NK-92 treated with Interleukin-12 subunit alpha and Interleukin-12 subunit beta, amount 100 ng/mL, for 24 hours (cell line): ENCODE data around the gene FCER2.

Experiments used
- DNase-seq: peaks from one replicate; lab custom pipeline; 2025; lab: John Stamatoyannopoulos, UW

The FCER2 gene

GRCh38 chr19:7732045-7732444 lies 30.1 kb upstream of the FCER2 start, which contains the start of gene CLEC4G:
Gene CLEC4G (minus strand): TSS chr19:7732110. CDS start chr19:7732102, 8 bp downstream.
- no peak for DNase-seq

- no peak for DNase-seq
Measured at GRCh38 chr19:7731615-7732014, 29.7 kb upstream of the FCER2 start.

- no peak for DNase-seq
Measured at GRCh38 chr19:7731218-7731595, 29.3 kb upstream of the FCER2 start.

GRCh38 chr19:7730286-7731217 lies 28.6 kb upstream of the FCER2 start:
- no peak for DNase-seq

DNA sequence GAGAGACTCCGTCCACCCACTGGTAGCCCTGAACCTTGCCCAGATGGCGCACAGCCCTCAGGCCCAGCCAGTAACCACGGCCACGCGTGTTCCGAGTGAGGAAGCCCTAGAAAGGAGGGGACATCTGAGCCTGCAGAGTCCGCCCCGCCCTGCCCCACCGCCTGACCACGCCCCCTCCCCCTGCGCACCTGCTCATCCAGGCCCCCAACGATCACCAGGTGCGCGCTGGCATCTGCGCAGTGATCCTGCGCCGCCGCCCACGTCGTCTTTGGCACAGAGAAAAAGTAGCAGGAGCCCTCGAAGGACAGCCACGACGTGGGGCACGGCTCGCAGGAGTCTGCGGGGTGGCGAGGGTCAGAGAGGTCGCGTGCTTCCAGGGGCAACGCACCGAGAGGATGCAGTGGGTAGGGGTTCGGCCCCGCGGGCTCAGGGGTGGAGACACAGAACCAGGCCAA lies 27.9 kb upstream of the FCER2 start:
- DNase-seq, result no peak

DNA sequence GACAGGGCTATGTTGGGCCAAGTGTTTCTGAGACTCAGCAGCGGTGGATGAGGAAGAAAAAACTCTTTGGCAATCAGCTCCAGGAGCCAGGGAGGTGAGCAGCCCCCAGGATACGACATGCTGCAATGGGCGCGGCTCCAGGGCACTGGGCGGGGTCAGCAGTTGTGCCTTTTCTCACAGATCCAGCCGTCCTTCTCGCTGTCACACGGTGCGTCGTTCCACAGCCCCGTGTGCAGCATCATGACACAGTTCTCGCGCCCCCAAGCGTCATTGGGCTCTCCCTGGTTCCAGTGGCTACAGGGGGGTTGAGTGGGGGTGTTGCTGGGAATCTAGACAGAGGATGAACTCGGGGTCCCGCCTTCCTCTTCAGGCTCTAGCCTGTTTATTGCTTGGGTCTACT lies 27.3 kb upstream of the FCER2 start:
- no peak for DNase-seq

GRCh38 chr19:7725791-7726190 lies 23.9 kb upstream of the FCER2 start:
- DNase-seq, result no peak

DNA sequence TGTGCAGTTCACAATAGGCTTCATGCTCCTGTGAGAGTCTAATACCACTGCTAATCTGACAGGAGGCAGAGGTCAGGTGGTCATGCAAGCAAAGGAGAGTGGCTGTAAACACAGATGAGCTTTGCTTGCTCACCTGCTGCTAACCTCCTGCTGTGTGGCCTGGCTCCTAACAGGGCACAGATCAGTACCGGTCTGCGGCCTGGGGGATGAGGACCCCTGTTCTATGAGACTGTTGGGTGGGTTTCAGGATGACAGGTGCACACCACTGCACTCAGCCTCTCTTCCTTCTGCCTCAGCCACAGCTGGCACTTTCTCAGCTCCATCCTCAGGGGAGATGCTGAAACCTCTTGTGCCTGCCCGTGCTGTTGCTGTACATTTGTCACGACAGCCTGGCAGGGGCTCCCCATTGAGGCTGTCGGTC lies 20.3 kb upstream of the FCER2 start:
- DNase-seq, result no peak

- no peak for DNase-seq
Measured at GRCh38 chr19:7720351-7720750, 18.4 kb upstream of the FCER2 start.

DNA sequence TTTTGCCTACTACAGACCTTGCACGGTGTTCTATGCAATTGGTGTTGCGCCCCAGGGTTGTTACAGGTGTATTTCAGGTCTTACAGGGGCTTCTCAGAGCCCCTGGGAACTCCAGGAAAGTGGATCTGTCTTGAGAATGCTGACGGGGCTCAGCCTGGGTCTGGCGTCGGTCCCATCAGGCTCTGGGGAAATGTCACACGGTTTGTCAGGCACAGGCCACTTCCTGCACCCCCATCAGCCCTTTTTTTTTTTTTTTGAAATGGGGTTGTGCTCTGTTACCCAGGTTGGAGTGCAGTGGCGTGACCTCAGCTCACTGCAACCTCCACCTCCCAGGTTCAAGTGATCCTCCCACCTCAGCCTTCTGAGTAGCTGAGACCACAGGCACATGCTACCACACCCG lies 16.7 kb upstream of the FCER2 start:
- DNase-seq, result no peak

- no peak for DNase-seq
Measured at GRCh38 chr19:7716762-7717161, 14.8 kb upstream of the FCER2 start.

DNA sequence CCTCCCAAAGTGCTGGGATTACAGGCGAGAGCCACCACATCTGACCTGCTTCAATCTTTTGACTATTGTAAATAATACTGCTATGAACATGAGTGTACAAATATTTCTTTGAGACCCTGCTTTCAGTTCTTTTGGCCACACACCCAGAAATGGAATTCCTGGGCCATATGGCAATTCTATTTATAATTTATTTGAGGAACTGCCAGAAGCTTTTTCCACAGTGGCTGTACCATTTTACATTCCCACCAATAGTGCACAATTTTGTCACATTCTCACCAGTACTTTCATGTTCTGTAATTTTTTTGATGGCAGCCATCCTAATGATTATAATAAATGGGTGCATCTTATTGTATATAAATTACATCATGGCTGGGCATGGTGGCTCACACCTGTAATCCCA lies 13.7 kb upstream of the FCER2 start:
- DNase-seq, result no peak

DNA sequence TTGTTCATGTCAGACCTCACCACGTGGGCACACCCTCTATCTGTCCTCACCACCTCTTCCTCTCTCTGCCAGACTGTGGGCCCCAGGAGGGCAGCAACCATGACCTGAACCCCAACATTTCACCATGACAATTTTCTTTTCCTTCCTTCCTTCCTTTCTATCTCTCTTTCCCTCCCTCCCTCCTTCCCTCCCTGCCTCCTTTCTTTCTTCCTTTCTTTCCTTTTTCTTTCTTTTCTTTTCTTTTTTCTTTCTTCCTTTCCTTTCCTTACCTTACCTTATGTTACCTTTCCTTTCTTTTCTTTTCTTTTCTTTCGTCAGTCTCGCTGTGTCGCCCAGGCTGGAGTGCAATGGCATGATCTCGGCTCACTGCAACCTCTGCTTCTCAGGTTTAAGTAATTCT lies 8.7 kb upstream of the FCER2 start:
- DNase-seq, result no peak

DNA sequence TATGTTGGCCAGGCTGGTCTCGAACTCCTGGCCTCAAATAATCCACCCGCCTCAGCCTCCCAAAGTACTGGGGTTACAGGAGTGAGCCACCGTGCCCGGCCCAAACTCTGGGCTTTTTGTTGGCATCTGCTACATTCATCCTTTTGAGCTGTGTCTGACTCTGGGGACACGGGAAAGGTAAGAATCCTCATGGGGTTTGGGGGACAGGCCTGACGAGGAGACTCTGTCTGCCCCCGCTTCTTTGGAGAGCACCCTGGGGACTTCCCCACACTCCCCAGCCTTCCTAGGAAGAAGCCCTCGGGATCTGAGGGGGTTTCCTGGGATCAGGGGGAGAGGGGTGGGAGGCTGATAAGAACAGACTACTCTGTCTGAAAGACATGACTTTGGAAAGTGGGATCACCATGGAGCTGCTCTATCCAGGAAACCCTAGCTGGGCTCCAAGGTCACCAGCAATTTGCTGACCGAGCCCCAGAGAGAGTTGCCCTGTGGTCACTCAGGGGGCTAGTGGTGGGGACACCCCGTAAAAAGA lies 8.1 kb upstream of the FCER2 start:
- no peak for DNase-seq

- DNase-seq, result no peak
Measured at GRCh38 chr19:7706955-7707456, 5.1 kb upstream of the FCER2 start.

- DNase-seq, result no peak
Measured at GRCh38 chr19:7706188-7706954, 4.4 kb upstream of the FCER2 start.

DNA sequence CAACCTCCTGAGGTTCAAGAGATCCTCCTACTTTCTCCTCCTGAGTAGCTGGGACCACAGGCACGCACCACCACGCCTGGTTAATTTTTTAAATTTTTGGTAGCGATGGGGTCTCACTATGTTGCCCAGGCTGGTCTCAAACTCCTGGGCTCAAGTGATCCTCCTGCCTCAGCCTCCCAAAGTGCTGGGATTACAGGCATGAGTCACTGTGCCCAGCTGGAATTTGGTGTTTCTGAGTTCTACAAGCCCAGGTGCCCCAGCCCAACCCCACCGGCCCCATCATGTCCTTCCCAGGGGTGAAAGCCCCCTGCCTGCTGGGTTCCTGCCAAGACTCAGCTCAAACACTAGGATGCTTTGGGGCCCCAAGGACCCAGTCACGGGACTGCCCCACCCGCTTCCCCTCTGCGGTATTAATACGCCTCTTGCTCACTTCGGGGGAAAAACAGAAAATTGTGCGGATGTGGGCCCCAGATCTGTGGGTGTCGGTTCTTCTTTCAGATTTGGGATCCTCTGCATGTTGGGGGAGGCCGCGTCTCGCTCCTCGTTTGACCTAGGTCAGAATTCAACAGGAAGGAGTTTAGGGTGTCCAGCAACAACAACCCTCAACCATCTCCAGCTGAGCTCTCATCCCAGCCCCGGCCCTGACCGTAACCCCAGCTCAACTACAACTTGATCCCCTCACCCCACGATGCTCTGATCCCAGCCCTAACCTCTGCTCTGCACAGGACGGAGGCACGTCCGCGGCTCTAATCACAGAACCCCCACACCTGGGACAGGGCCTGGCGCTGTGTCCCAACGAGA lies 3.7 kb upstream of the FCER2 start:
- DNase-seq, result no peak

- no peak for DNase-seq
Measured at GRCh38 chr19:7704280-7705060, 2.5 kb upstream of the FCER2 start.

DNA sequence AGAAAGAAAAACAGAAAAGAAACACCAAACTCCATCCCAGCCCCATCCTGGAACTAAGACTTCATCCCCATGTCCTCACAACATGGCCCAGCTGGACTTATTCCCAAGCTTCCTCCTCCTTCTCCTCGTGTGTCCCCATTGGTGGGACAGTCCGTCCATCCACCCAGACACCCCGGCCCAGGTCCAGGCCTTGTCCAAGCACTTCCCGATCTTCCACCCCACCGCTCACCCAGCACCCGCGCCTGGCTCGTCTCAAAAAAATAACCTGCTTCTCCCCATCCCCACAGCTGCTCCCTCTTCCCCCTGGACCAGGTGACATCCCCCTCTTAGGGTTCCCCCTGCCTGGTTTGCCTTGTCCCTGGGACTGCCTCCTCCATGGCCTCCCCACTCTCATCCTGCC lies 1.4 kb upstream of the FCER2 start:
- no peak for DNase-seq

DNA sequence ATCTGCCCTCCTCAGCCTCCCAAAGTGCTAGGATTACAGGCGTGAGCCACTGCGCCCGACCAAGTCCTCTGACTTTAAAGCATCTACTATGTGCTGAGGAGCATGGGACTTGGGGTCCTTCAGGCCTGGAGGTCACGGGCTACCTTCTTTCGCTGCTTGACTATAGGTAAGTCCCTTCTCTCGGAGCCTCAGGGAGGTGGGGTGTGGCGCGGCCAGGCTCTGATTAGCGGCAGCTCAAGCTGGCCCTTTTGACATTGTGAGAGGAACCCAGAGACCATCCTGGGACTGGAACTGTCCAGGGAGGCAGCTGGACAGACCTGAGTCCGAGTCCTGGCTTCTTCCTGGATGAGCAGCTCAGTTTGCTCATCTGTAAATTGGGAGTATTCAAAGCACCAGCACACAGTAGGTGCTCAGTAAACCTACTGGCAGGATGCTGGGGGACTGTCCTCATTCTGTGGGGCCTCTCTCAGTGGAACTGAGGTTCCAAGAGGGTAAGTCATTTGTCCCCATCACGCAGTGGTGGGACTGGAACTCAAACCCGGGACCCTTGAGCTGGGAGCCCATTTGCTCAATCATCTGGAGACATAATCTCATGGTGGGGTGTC lies 780 bp downstream of the FCER2 start:
- no peak for DNase-seq
